Measurements from ENCODE around the gene CELA3B.
"Not testable (repeated sequence)": the region's sequence is repeated elsewhere in the genome, so short reads cannot be mapped to it uniquely, and the experiment has no call there.

CELA3B gene

GRCh38 chr1:21980515-21981220 is 3.8 kb downstream of the CELA3B start:
- not testable (repeated sequence) for DNase-seq (ENCODE audit: low read depth)

- DNase-seq (ENCODE audit: low read depth), result not testable (repeated sequence)
Measured at GRCh38 chr1:21981253-21981652, 4.4 kb downstream of the CELA3B start.

- DNase-seq (ENCODE audit: low read depth), result not testable (repeated sequence)
Measured at GRCh38 chr1:21982122-21982521, 5.3 kb downstream of the CELA3B start.

GRCh38 chr1:21983539-21983938 is 6.7 kb downstream of the CELA3B start:
- not testable (repeated sequence) for DNase-seq (ENCODE audit: low read depth)

- DNase-seq (ENCODE audit: low read depth), result not testable (repeated sequence)
Measured at GRCh38 chr1:21985893-21986292, 9.1 kb downstream of the CELA3B start.

- not testable (repeated sequence) for DNase-seq (ENCODE audit: low read depth)
Measured at GRCh38 chr1:21986386-21986785, 9.6 kb downstream of the CELA3B start.

GRCh38 chr1:21989672-21990393 is 13.0 kb downstream of the CELA3B start:
- DNase-seq (ENCODE audit: low read depth), result peak; percentile 11

GRCh38 chr1:21992186-21992585 is 15.4 kb downstream of the CELA3B start:
- not testable (repeated sequence) for DNase-seq (ENCODE audit: low read depth)

- DNase-seq (ENCODE audit: low read depth), result not testable (repeated sequence)
Measured at GRCh38 chr1:21994716-21995115, 17.9 kb downstream of the CELA3B start.

GRCh38 chr1:21996663-21996970 is 19.8 kb downstream of the CELA3B start:
- not testable (repeated sequence) for DNase-seq (ENCODE audit: low read depth)

- not testable (repeated sequence) for DNase-seq (ENCODE audit: low read depth)
Measured at GRCh38 chr1:21997891-21998623, 21.2 kb downstream of the CELA3B start.

GRCh38 chr1:21998624-21999294 is 21.9 kb downstream of the CELA3B start:
- DNase-seq (ENCODE audit: low read depth), result not testable (repeated sequence)

GRCh38 chr1:21999645-22000044 is 22.8 kb downstream of the CELA3B start:
- DNase-seq (ENCODE audit: low read depth), result not testable (repeated sequence)

- no peak for DNase-seq (ENCODE audit: low read depth)
Measured at GRCh38 chr1:22001409-22001808, 24.6 kb downstream of the CELA3B start, which contains the start of gene CELA3A. TSS of gene CELA3A (plus strand) at chr1:22001657. CDS start at chr1:22001675, 18 bp downstream.

GRCh38 chr1:22002461-22002860 is 25.6 kb downstream of the CELA3B start:
- not testable (repeated sequence) for DNase-seq (ENCODE audit: low read depth)

GRCh38 chr1:22002875-22003274 is 26.1 kb downstream of the CELA3B start:
- not testable (repeated sequence) for DNase-seq (ENCODE audit: low read depth)

GRCh38 chr1:22003959-22004358 is 27.1 kb downstream of the CELA3B start:
- DNase-seq (ENCODE audit: low read depth), result not testable (repeated sequence)

- peak; percentile 49 for DNase-seq (ENCODE audit: low read depth)
Measured at GRCh38 chr1:22005261-22006149, 28.7 kb downstream of the CELA3B start.

- not testable (repeated sequence) for DNase-seq (ENCODE audit: low read depth)
Measured at GRCh38 chr1:22006736-22007135, 29.9 kb downstream of the CELA3B start.

- DNase-seq (ENCODE audit: low read depth), result not testable (repeated sequence)
Measured at GRCh38 chr1:22007262-22007661, 30.4 kb downstream of the CELA3B start.

GRCh38 chr1:22009566-22009965 is 32.7 kb downstream of the CELA3B start:
- DNase-seq (ENCODE audit: low read depth), result not testable (repeated sequence)
